Esophagus (tissue), 2 donors: ENCODE data around the gene GTPBP4. TPM values are rescaled to one million over a fixed set of nuclear protein-coding genes. Genes with fewer than 3 reads are reported as not detected.
"Not testable (repeated sequence)": the region's sequence is repeated elsewhere in the genome, so short reads cannot be mapped to it uniquely, and the experiment has no call there.

Experiments used
- H3K27ac ChIP-seq, 2 donors: one replicate each; pipeline ENCODE4 v1.5.1; 2013; ENCODE audit warnings: low read depth in 2 of 2, mild to moderate bottlenecking in 2 of 2, inconsistent platforms in 1 of 2, low read length in 1 of 2, moderate library complexity in 1 of 2
- H3K27me3 ChIP-seq, 2 donors: one replicate each; pipeline ENCODE4 v1.6.1; 2013; ENCODE audit warnings: low read length in 2 of 2, control low read depth in 1 of 2, mild to moderate bottlenecking in 1 of 2; ENCODE audit not compliant: insufficient read depth in 2 of 2, control insufficient read depth in 1 of 2
- H3K36me3 ChIP-seq, 2 donors: one replicate each; pipeline ENCODE4 v1.6.1; 2013; ENCODE audit warnings: low read length in 1 of 2; ENCODE audit not compliant: control insufficient read depth in 2 of 2, insufficient read depth in 2 of 2
- H3K4me1 ChIP-seq, 2 donors: one replicate each; pipeline ENCODE4 v1.6.1; 2013; ENCODE audit warnings: low read length in 1 of 2; ENCODE audit not compliant: control insufficient read depth in 2 of 2, insufficient read depth in 2 of 2
- H3K4me3 ChIP-seq, 2 donors: one replicate each; pipeline ENCODE4 v1.5.1; 2013; ENCODE audit warnings: low read length in 2 of 2, mild to moderate bottlenecking in 2 of 2, low read depth in 1 of 2, moderate library complexity in 1 of 2
- H3K9me3 ChIP-seq, 2 donors: one replicate each; pipeline ENCODE4 v1.6.1; 2013; ENCODE audit warnings: mild to moderate bottlenecking in 2 of 2, low read depth in 1 of 2, low read length in 1 of 2, moderate library complexity in 1 of 2; ENCODE audit not compliant: control insufficient read depth in 2 of 2, insufficient read depth in 1 of 2
- WGBS, 2 donors: extraction: QIAGEN DNeasy Blood & Tissue Kit; methylation state at CpG; one replicate each; pipeline ENCODE4 v1.1.7; 2013; 5-methylcytosine and 5-hydroxymethylcytosine counted together
- polyA plus RNA-seq, 2 donors: library from polyadenylated mRNA; stranded (reverse); fragments of 200-250 nt; gene quantifications; one replicate each; pipeline ENCODE4 v1.2.3, GENCODE V29; 2013
- donor health status: healthy with polysubstance abuse.
- donor health status: Bipolar disorder and iron deficiency.

The GTPBP4 gene
- polyA plus RNA-seq, 2 donors, result 9.8 to 29.4 TPM

DNA sequence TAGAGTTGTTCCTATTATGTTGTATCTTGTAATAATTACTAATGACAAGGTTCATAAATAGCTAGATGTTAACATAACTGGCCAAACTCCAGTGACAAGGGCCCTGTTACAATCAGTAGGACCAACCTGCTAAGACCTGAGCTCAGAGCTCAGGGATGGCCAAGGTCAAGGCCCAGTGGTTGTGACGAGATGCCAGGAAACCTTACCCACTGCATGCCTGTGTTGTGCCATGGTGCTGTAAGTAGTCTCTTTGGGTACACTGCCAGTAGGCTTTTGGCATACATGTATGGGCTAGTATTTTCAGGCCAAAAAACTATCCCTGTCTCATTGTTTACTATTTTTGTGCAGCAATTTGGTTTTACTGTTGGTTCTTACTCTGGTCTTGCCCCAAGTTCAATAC, 45.4 kb downstream of the GTPBP4 start:
- WGBS, 2 donors, result 61 to 69% methylated on average over 1 of the region's 1 CpG
- peaks cover 0 to 4% of the 10 kb centered on the region in 2 donors for H3K4me1 ChIP-seq
- no peaks in the 10 kb centered on the region for H3K27me3 ChIP-seq
- no peak overlapping the region for H3K4me3 ChIP-seq
- no peaks in the 10 kb centered on the region for H3K36me3 ChIP-seq
- no peak overlapping the region for H3K27ac ChIP-seq
- no peaks in the 10 kb centered on the region for H3K9me3 ChIP-seq

DNA sequence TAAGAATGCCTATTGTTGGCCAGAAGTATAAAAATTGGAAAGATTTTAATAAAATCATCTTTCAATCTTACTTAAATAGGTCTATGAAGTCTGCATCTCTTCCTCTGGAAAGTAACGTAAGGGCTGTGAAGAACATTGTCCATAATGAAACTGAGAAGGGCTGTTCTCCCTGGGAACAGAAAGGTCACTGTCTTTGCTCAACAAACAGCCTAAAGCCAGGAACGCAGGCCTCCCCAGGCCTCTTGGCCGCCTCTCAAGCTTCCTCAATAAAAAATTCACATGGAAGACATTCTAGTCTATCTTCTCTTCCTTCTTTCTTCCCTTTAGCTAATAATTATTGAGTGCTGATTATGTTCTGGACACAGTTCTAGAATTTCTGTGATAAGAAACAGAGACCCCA, 46.5 kb downstream of the GTPBP4 start:
- Histone ChIP-seq H3K4me1 (peaks cover 0 to 4% of the 10 kb centered on the region in 2 donors), H3K27me3 (no peaks in the 10 kb centered on the region), H3K36me3 (no peaks in the 10 kb centered on the region), H3K9me3 (no peaks in the 10 kb centered on the region), H3K4me3 (no peak overlapping the region), H3K27ac (no peak overlapping the region)
- WGBS, 2 donors, result 87 to 92% methylated on average over 3 of the region's 3 CpGs

DNA sequence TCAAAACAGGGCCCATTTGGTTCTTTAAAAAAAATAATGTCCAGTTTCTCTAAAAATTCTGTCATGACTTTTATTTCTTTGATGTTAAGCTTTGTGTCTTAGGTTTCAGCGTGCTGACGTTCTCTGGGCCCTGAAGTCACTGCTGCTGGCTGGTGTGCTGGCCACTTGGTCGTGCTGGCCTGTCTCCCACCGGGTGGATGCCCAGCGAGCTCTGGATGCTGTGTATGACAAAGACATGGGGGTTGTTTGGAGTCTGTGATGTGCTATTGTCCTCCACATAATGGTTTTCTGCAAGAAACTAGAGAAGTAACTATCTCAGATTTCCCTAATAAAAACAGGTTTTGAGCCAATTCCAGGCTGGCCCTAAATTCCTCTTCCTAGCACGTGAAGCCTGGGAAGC, 47.0 kb downstream of the GTPBP4 start:
- H3K9me3 ChIP-seq, result no peaks in the 10 kb centered on the region
- peaks cover 0 to 2% of the 10 kb centered on the region in 2 donors for H3K36me3 ChIP-seq
- H3K27ac ChIP-seq, result no peak overlapping the region
- WGBS, 2 donors, result 85 to 90% methylated on average over 6 of the region's 6 CpGs
- H3K27me3 ChIP-seq, result no peaks in the 10 kb centered on the region
- H3K4me3 ChIP-seq, result no peak overlapping the region
- peaks cover 0 to 4% of the 10 kb centered on the region in 2 donors for H3K4me1 ChIP-seq

DNA sequence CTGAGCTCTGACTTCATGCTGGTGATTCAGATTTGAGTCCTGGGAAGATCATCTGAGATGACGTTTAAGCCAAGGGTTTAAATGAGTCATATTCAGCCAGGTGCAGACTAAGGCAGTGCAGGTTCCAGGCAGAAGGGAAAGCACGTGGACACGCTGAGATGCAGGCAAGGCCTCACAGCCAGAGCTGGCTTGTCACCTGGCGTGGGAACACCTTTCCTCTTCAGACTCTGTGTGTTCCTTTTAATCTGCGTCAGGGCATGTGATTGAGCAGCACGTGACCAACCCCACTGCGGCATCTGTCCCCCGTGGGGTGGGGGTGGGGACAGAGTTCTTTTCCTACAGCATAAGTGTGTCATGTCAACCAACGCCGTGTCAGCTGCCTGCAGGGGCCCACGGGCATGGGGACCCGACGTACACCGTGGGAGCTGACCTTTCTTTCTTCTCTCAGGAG, 48.1 kb downstream of the GTPBP4 start:
- Histone ChIP-seq H3K27me3 (no peaks in the 10 kb centered on the region), H3K27ac (peak overlapping the region in 1 of 2 donors; percentile 37)
- WGBS, 2 donors, result 54 to 56% methylated on average over 14 of the region's 14 CpGs

DNA sequence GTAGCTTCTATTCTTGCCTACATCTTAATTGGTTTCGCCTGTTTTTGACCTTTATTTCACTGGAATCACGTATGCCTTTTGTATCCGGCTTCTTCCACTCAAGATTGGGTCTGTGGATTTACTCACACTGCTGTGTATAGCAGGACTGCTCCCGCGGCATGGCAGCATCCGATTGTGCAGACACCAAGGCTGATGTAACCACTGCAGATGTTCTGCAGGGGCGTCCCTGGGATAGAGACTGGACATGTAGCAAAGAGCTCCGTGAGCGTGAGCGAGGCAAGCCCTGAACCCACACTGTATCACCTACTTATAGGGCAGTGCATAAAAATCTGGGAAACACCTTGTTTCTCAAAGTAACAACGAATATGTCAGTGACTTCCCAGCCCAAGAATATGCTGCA, 48.9 kb downstream of the GTPBP4 start:
- H3K4me1 ChIP-seq, result peaks cover 0 to 4% of the 10 kb centered on the region in 2 donors
- no peak overlapping the region for H3K27ac ChIP-seq
- 90 to 92% methylated on average over 11 of the region's 11 CpGs for WGBS, 2 donors
- no peaks in the 10 kb centered on the region for H3K27me3 ChIP-seq
- H3K9me3 ChIP-seq, result no peaks in the 10 kb centered on the region
- H3K36me3 ChIP-seq, result peaks cover 0 to 3% of the 10 kb centered on the region in 2 donors
- no peak overlapping the region for H3K4me3 ChIP-seq

More for the DNA sequence above, 48.1 kb downstream of the GTPBP4 start:
- Histone ChIP-seq H3K4me1 (peaks cover 0 to 4% of the 10 kb centered on the region in 2 donors), H3K36me3 (peaks cover 0 to 3% of the 10 kb centered on the region in 2 donors), H3K9me3 (no peaks in the 10 kb centered on the region), H3K4me3 (no peak overlapping the region)

DNA sequence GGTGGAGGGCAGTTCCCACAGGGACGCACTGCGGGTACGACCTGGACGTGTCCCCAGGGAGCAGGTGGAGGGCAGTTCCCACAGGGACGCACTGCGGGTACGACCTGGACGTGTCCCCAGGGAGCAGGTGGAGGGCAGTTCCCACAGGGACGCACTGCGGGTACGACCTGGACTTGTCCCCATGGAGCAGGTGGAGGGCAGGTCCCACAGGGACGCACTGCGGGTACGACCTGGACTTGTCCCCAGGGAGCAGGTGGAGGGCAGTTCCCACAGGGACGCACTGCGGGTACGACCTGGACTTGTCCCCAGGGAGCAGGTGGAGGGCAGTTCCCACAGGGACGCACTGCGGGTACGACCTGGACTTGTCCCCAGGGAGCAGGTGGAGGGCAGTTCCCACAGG, 50.5 kb downstream of the GTPBP4 start:
- not testable (repeated sequence) for H3K36me3 ChIP-seq, H3K9me3 ChIP-seq, H3K27ac ChIP-seq, H3K4me1 ChIP-seq, H3K4me3 ChIP-seq, H3K27me3 ChIP-seq
- 88 to 96% methylated on average over 6 to 15 of the region's 20 CpGs for WGBS, 2 donors

DNA sequence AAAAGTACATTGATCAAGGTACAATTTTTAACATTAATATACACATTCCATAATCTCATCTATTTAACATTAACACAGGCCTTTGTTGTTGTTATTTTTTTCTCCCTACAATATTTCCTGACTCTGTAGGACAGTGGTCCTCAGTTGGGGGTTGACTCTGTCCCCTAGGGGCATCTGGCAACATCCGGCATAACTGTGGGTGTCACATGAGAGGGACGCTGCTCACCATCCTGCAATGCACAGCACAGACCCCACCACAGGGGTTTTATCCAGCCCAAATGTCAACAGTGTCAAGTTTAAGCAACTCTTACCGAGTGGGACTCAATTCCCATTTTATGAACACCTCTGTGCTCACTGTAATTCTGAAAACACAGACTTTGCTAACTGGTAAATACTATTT, 51.9 kb downstream of the GTPBP4 start:
- Histone ChIP-seq H3K36me3 (peaks cover 0 to 10% of the 10 kb centered on the region in 2 donors), H3K4me3 (no peak overlapping the region), H3K4me1 (peaks cover 0 to 4% of the 10 kb centered on the region in 2 donors), H3K27me3 (no peaks in the 10 kb centered on the region), H3K27ac (no peak overlapping the region), H3K9me3 (no peaks in the 10 kb centered on the region)
- WGBS, 2 donors, result 80 to 86% methylated on average over 3 of the region's 3 CpGs

DNA sequence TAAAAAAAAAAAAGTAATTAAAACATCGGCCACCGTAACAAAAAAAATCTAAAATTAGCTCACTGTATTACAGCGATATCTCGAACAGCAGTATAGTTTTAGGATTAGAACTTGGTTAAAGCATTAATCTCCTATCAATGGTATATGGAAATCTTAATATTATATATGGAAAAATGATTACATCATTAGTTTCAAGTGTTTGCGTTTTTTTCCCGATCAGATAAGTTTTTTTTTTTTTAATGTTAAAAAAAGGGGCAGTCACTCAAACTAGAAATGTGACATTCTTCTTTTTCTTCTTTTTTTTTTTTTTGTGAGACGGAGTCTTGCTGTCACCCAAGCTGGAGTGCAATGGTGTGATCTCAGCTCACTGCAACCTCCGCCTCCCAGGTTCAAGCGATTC, 53.3 kb downstream of the GTPBP4 start:
- whole genome bisulfite sequencing, 2 donors, result 95% methylated on average over 9 of the region's 9 CpGs
- Histone ChIP-seq H3K9me3 (no peaks in the 10 kb centered on the region), H3K36me3 (peaks cover 0 to 10% of the 10 kb centered on the region in 2 donors), H3K27ac (no peak overlapping the region), H3K4me3 (no peak overlapping the region), H3K4me1 (peaks cover 0 to 6% of the 10 kb centered on the region in 2 donors), H3K27me3 (no peaks in the 10 kb centered on the region)

DNA sequence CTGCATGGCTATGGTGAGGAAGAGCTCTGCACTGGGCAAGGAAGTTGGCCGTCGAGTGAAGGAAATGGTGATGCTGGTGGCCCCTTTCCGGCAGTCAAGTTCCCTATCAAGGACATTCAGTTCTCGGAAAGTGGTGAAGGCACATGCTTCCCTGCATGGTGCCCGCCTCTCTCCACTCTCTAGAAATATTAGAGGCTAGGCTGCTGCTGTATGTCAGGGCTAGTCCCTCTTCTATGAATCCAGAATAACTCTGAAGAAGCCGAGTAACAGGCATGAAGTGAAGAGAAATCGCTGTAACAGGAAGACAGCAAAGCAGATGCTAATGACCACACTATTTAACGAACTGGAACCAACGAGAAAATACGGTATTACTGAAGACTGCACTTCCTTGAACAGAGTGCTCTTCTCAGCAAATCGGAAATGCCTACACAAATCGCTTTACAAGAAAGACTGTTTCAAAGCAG, 55.3 kb downstream of the GTPBP4 start:
- Histone ChIP-seq H3K4me3 (peak overlapping the region in 1 of 2 donors; percentile 4), H3K27me3 (no peaks in the 10 kb centered on the region), H3K27ac (peak overlapping the region in 1 of 2 donors; percentile 39), H3K36me3 (peaks cover 0 to 10% of the 10 kb centered on the region in 2 donors), H3K4me1 (peaks cover 0 to 6% of the 10 kb centered on the region in 2 donors), H3K9me3 (no peaks in the 10 kb centered on the region)
- 70 to 72% methylated on average over 12 of the region's 12 CpGs for WGBS, 2 donors

DNA sequence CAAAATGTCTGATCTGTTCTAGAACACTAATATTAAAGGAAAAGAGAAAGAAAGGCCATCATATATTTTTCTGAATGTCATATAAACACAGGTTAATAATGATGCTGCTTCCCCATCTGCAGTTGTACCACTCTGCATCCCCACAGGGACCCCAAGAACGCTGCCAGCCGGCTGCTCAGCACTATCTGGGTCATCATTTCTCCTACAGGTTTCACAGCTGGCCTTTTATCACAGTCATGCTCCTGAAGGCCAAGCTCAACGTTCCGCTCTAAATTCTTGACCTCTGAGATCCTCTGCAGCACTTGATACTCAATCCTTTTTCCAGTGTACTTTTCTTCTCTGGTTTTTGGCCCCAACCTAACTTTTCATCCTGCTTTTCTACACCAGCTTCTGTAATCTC, 55.9 kb downstream of the GTPBP4 start:
- H3K36me3 ChIP-seq, result peaks cover 0 to 10% of the 10 kb centered on the region in 2 donors
- 52 to 70% methylated on average over 4 of the region's 4 CpGs for WGBS, 2 donors
- peaks cover 0 to 6% of the 10 kb centered on the region in 2 donors for H3K4me1 ChIP-seq
- H3K9me3 ChIP-seq, result no peaks in the 10 kb centered on the region
- no peaks in the 10 kb centered on the region for H3K27me3 ChIP-seq
- peak overlapping the region; percentile 39 to 52 for H3K27ac ChIP-seq
- no peak overlapping the region for H3K4me3 ChIP-seq
